ENCODE data around the gene UBE2E2.

The UBE2E2 gene

DNA sequence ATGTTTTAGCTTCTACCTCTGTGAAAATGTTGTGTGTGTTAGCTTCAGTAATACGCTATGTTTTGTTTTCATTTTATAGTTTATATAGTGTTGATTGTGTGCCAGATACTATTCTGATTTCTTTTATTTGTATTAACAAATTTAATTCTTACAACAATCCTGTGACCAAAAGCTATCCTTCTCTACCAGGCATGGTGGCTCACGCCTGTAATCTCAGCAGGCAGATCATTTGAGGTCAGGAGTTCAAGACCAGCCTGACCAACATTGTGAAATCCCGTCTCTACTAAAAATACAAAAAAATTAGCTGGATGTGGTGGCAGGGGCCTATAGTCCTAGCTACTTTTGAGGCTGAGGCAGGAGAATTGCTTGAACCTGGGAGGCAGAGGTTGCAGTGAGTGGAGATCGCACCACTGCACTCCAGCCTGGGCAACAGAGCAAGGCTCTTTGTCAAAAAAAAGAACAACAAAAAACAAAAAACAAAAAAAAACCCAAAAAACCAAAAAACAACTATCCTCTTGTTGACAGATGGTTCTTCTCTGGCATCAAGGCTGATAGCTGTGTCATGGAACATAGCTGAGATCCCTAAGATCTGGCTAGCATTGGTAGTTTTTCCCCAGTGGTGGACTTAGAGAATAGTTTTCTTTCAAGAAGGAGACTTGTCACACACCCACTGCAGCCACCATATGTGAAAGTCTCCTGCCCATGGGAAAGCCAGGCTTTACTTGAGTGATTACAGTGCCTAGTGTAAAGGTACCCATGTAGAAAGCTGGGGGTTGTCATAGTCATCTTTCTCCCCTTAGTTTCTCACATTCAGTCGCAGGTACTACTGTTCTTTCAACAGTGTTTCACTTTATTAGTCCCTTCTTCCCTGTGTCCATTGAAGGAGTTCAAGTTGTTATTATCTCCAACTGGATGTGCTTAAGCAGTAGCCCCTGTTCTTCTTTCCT lies 116.5 kb downstream of the UBE2E2 start:
- FAIRE-seq: no peak
- no peak for DNase-seq (ENCODE audit: insufficient read length, low spot score)
- TF ChIP-seq, protein P1, sequence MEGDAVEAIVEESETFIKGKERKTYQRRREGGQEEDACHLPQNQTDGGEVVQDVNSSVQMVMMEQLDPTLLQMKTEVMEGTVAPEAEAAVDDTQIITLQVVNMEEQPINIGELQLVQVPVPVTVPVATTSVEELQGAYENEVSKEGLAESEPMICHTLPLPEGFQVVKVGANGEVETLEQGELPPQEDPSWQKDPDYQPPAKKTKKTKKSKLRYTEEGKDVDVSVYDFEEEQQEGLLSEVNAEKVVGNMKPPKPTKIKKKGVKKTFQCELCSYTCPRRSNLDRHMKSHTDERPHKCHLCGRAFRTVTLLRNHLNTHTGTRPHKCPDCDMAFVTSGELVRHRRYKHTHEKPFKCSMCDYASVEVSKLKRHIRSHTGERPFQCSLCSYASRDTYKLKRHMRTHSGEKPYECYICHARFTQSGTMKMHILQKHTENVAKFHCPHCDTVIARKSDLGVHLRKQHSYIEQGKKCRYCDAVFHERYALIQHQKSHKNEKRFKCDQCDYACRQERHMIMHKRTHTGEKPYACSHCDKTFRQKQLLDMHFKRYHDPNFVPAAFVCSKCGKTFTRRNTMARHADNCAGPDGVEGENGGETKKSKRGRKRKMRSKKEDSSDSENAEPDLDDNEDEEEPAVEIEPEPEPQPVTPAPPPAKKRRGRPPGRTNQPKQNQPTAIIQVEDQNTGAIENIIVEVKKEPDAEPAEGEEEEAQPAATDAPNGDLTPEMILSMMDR (IDR thresholded peaks at IDR 0.05; ENCODE audit: insufficient read depth, missing control alignments): no peak

DNA sequence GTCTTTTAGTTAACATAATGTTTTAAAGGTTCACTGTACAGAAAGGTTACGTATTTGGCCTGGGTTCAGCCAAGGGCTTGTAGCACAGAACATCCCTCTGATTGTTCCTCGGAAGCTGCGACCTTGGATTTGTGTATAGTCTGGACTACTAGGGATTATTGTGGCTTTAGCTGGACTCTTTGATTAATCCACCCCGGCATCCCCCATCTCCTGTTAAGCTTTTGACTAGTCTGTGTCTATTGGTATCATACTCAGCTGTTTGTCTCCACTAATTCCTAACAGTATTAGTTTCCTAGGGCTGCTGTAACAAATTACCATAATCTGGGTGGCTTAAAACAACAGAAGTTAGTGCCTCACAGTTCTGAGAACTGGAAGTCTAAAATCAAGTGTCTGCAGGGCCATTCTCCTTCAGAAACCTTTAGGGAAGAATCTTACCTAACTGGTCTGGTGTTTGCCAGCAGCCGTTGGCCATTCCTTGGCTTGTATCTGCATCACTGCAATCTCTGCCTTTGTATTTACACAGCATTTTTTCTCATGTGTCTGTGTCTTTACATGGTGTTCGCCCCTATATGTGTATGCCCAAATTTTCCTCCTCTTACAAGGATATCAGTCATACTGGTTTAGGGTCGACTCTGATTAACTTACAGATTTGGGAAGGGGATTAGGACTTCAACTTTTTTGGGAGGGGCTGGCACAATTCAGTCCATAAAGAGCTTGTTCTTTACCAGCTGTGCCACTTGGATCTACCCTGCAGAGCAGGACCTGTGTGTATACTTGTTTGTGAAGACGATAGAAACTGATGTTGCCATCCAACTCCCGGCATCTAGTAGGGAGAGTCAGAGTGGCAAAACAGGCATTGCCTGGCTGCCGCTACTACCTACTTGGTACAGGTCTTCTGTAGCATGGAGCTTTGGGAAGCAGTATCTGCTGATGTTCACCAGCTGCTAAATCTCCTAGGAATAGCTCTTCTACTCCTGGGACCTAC lies 117.8 kb downstream of the UBE2E2 start:
- peak; percentile 33 for DNase-seq (ENCODE audit: insufficient read length, low spot score)
- TF ChIP-seq, protein P1 (IDR thresholded peaks at IDR 0.05; ENCODE audit: insufficient read depth, missing control alignments): no peak
- peak; percentile 77 for FAIRE-seq

DNA sequence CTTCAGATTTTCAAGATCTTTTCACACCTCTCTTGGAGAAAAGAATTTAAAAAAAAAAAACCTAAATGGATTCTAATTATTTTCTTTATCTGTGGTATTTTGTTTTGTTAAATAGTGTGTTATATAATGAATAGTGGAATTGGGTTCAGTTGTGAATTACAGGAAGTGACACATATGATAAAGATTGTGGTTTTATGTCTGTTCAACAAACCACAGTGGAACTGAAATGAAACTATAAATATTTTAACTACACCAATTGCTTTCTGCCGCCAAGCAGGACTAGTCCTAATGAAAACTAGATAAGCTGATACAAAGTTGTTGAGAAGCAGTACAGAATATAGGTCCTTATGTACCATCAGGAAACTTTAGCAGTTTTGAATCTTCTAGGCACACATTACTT lies 121.6 kb downstream of the UBE2E2 start:
- DNase-seq (ENCODE audit: insufficient read length, low spot score): no peak
- no peak for FAIRE-seq
- TF ChIP-seq, protein P1 (IDR thresholded peaks at IDR 0.05; ENCODE audit: insufficient read depth, missing control alignments): no peak

DNA sequence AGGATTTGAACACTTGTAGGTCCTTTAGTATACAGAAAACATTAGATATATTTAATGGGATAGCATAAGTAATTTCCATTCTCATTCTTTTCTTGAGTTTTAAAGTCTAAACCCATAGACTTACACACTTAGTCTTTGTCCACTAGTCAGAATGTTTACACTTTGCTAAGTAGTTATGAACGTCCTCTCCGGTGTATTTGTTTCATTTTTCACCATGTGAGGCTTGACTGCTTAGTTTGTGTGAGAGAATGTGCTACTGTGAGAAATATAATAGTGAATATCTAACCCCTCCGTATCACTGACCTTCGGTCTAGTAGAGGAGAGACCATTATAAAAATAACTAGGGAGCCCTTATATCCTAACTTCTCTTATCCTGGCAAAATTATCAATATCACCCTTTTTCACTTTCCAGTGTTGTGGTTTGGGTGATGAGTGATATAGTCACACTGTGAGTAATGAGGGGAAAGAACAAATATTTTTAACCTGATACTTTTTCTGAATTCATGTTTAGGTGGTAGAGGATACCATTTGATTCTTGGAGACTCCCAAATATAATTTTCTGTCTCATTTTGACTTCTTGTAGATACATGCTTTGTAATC lies 122.4 kb downstream of the UBE2E2 start:
- TF ChIP-seq, protein P1 (IDR thresholded peaks at IDR 0.05; ENCODE audit: insufficient read depth, missing control alignments): no peak
- DNase-seq (ENCODE audit: insufficient read length, low spot score) (no peak), FAIRE-seq (no peak)

DNA sequence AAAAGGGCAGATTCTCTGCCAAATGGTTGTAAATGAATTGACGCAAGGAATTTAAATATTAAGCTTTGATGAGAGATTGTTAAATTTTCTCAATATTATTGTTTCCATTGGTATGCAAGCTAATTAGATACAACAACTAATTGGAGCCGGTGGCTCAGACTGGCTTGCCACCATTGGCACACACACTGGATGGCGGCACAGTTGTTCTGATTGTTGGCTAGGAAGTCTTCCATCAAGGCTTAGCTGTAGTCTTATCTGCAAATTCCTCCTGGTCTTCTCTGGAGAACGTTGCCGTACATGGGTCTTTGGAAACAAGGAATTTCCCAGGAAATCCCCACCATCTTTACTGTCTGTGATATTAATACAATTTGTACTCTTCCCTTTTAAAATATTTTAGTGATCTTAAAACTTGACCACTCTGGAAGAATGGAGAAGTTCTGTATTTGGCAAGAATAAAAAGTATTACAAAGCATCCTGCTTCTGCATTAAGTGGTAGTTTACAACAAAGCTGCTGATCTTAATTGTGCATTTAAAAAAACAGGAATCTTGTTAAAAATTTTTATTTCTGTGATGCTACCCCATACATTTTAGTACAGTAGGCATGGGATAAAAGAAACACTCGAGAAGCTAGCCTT lies 126.5 kb downstream of the UBE2E2 start:
- DNase-seq (ENCODE audit: insufficient read length, low spot score): no peak
- TF ChIP-seq, protein P1 (IDR thresholded peaks at IDR 0.05; ENCODE audit: insufficient read depth, missing control alignments): no peak
- FAIRE-seq: no peak

DNA sequence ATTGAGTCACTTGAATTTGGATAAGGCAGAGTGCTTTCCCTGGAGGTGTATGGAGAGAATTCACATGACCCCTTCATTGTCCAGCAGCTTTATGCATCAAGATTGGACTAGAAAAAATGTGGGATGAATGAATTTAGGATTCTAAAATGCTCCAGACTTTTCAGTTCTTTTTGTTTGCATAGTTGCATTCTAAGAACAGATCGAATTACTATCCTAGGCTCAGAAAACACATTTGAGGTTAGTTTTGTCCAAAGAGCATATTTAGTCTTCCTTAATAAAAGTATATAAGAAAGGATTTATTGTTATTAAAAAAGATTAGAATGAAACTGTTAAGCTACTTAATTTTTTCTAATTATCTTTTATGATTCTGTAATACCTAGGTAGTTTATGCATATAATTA lies 127.4 kb downstream of the UBE2E2 start:
- FAIRE-seq (no peak), DNase-seq (ENCODE audit: insufficient read length, low spot score) (no peak)
- TF ChIP-seq, protein P1 (IDR thresholded peaks at IDR 0.05; ENCODE audit: insufficient read depth, missing control alignments): no peak

Measured in D721Med (cell line).